ENCODE data around the gene ZNF273.

GRCh38 chr7:64884085-64884912 lies 18.8 kb upstream of the ZNF273 start:
- TF ChIP-seq CTCF (IDR thresholded peaks at IDR 0.05) (no peak), ZFX (IDR thresholded peaks at IDR 0.05; ENCODE audit: borderline replicate concordance) (no peak)

Measured in 22Rv1 (cell line).